HG02840 (cell line): ENCODE data around the gene GNAT2.

Source experiments
- ATAC-seq: cut with Tn5 transposase; IDR thresholded peaks from one replicate; pipeline ENCODE4 v1.9.1; 2021; ENCODE audit warnings: mild to moderate bottlenecking, moderate library complexity, moderate number of reproducible peaks; ENCODE audit not compliant: unreplicated experiment, low FRiP score

GNAT2 gene

DNA sequence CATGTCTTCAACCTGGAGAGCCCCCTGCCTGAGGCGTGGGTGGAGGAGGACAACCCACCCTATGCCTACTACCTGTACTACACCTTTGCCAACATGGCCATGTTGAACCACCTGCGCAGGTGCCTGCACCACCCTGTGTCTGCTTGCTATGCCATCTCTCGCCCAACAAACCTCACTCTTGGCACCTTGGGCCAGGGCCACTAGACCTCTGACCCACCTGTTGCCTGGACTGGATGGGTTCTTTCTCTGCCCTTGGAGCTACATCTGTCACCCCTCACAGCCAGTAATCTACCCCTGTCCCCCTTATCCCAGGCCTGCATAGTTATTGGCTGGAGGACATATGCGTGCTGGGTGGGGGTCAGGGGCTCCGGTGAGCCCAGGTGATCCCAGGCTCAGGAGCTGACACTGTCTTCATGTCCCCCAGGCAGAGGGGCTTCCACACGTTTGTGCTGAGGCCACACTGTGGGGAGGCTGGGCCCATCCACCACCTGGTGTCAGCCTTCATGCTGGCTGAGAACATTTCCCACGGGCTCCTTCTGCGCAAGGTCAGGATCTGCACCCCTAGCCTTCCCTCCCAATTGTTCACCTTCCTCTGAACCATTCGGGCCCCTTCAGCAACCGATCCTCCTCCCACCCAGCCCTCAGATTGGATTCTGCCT lies 10.1 kb upstream of the GNAT2 start:
- ATAC-seq = no peak

DNA sequence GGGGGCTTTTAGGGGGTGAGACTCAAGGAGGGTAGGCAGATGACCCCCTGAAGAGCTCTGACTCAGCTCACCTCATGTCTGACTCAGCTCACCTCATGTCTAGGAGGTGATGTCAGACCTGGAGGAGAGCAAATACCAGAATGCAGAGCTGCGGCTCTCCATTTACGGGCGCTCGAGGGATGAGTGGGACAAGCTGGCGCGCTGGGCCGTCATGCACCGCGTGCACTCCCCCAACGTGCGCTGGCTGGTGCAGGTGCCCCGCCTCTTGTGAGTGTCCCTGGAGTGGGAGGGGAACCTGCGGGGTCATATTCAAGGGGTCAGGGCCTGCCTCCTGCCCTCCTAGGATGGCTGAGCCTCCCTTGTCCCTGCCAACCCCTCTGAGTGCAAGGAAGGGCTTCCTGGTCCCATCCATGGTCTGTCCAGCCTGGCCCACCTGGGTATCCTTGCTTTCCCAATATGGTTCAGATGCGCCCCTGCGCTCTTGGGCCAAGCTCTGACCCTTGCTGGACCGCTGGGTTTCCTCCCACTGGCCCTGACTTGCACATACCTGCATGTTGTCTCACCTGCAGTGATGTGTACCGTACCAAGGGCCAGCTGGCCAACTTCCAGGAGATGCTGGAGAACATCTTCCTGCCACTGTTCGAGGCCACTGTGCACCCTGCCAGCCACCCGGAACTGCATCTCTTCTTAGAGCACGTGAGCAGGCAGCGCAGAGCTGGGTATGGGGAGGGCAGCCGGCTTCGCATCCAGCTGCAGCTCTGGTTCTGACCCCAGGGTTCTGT lies 9.3 kb upstream of the GNAT2 start:
- ATAC-seq = no peak

DNA sequence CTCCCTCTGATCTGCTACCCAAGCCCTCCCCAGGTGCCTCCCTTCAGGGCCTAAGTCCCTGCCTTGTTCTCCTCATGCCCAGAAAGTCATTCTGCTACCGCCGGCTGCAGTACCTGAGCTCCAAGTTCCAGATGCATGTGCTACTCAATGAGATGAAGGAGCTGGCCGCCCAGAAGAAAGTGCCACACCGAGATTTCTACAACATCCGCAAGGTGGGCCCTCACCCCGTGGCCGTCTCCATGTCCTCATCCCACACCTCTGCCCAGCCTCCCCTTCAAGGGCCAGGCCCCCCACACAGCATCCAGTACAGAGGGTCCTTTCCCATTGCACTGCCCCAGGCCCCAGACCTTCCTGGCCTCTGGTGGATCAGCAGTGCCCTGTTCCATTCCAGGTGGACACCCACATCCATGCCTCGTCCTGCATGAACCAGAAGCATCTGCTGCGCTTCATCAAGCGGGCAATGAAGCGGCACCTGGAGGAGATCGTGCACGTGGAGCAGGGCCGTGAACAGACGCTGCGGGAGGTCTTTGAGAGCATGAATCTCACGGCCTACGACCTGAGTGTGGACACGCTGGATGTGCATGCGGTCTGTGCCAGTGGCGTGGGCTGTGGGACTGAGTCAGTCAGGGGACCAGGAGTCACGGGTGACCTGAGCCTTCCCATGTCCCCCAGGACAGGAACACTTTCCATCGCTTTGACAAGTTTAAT lies 8.4 kb upstream of the GNAT2 start:
- ATAC-seq = no peak

DNA sequence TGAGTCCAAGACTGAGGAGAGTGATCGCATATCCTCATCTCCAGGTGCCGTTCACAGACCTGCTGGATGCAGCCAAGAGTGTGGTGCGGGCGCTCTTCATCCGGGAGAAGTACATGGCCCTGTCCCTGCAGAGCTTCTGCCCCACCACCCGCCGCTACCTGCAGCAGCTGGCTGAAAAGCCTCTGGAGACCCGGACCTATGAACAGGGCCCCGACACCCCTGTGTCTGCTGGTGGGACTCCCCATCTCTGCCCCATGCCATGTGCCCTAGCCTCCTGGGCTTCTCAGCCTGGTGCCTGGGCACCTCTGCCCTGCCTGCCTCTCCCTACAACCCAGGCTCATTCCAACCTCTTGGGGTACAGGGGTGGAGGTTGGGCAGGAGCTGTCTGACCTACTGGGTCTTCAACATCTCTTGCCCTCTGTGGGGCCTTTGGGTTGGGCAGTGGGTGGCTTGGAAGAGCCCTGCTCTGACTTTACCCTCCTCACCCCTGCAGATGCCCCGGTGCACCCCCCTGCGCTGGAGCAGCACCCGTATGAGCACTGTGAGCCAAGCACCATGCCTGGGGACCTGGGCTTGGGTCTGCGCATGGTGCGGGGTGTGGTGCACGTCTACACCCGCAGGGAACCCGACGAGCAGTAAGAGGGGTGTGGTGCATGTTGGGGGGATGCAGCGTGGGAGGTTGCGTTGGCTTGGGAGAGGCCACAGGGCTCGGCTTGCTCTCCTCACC lies 7.4 kb upstream of the GNAT2 start:
- no peak for ATAC-seq

DNA sequence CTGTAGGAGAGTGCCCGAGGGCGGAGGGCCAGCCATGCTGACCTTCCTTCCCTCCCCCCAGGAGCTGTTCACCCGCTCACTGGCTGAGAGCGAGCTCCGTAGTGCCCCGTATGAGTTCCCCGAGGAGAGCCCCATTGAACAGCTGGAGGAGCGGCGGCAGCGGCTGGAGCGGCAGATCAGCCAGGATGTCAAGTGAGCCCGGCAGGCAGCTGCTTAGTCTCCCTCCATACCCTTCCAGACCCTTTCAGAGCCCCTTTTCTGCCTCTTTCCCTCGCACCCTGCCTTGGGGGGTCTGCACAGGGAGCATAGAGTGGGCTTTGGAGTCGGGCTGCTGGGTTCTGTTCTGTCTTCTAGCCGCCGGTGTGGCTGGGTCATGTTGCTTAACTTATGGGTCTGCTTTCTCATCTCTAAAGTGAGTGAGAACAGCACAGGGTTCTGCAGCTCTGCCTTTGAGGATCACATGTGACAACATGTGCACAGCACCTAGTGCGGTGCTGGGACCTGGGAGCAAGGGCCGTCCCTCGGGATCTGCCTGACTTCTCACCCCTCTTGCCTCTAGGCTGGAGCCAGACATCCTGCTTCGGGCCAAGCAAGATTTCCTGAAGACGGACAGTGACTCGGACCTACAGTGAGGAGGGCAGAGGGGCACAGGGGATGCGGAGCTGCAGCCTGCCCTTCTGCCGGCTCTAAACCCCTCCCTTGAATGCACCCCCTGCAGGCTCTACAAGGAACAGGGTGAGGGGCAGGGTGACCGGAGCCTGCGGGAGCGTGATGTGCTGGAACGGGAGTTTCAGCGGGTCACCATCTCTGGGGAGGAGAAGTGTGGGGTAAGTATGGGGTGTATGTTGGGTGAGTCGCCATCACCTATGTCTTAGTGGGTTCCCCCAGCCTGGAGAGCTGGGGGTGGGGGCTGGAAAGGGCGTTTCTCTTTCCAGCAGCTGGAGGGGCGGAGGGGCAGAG lies 6.5 kb upstream of the GNAT2 start:
- ATAC-seq = no peak

DNA sequence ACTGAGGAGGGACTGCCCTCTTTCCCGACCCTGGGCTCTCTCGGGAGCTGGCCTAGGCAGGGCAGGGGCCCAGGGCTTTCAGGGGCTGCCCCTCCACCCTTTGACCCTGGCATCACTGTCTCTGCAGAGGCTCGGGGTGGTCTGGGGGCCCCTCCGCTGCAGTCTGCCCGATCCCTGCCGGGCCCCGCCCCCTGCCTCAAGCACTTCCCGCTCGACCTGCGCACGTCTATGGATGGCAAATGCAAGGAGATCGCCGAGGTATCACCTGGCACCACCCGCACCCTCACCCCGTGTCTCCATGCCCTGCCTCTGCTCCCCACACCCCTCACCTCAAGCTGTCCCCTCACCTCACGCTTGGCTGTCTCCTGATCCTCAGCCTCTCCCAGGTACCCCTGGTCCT lies 5.8 kb upstream of the GNAT2 start:
- ATAC-seq = no peak

DNA sequence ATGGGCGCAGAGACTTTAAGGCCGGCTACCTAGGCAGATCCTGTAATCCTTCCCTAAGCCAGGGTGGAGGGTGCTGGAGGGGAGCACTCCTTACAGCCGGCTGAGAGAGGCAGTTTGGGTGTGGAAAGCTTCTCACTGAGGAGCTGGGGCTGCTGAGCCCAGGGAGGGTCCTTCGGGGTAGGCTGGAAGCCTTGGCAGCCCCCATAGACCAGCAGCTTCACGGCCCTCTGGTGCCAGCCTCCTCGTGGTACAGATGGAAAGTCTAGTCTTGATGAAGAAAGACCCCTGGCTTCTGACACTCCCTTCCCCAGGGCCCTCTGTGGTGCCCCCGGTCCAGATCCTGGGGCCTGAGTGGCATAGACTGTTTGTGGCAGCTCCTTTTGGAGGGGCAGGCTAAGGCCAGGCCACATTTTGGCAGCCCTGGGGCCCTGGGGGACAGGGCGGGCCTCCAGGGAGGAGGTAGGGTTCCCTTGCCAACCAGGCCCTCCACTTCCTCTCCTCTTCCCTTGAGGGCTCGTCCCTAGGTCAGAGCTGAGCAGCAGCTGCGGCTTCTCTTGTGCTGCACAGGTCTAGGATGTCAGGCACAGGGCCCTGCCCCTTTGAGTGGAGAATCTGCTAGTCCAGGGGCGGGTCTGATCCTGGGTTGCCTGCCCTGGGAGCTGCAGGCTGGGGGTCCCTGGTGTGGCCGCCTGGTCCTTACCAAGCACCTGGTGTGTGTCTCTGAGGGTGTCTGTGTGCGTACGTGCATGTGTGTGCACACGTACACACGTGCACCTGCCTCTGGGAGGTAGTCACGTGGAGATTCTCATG lies 5.0 kb upstream of the GNAT2 start:
- ATAC-seq = no peak

DNA sequence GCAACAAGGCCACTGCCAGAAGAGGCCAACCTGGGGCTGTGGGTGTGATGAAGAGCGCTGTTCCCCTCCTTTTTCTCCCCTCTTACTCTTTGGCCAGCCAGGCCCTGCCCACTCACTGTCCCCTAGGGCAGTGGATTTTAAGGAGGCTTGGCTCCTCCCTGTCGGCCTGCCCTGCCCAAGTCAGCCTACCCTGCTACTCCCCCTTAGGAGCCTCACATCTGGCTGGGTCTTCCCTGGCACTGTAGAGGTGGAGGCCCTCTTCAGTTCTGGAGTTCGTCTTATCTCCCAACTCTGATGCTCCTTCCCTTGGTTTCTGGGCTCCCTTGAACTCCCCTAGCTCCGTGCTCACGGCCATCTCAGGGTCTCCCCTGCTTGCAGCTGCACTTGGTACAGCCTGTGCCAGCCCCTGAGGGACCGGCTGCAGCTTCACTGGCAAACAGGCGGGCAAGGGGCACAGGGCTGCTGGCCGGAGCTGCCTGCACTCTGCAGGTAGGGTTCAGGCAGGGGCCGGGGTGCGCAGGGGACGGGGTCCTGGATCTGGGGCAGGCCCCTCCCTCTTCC lies 4.3 kb upstream of the GNAT2 start:
- ATAC-seq = no peak

DNA sequence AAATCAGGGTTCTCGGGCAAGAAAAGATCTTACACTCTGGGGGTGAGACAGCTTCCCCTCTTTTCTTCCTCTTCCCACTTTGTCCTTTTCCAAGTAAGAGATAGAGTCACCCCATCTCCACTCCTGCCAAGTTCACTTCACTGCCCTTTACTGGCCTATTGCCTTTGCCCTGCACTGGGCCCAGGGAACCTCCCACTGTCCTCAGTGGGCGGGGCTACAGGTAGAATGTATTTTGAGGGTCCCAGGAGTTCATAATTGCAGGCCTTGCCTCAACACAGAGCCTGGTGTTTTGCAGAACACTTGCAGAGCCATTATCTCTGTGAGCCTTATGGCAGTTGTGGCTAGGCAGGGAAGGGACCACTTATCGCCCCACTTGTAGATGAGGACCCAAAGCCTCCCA lies 3.5 kb upstream of the GNAT2 start:
- no peak for ATAC-seq

DNA sequence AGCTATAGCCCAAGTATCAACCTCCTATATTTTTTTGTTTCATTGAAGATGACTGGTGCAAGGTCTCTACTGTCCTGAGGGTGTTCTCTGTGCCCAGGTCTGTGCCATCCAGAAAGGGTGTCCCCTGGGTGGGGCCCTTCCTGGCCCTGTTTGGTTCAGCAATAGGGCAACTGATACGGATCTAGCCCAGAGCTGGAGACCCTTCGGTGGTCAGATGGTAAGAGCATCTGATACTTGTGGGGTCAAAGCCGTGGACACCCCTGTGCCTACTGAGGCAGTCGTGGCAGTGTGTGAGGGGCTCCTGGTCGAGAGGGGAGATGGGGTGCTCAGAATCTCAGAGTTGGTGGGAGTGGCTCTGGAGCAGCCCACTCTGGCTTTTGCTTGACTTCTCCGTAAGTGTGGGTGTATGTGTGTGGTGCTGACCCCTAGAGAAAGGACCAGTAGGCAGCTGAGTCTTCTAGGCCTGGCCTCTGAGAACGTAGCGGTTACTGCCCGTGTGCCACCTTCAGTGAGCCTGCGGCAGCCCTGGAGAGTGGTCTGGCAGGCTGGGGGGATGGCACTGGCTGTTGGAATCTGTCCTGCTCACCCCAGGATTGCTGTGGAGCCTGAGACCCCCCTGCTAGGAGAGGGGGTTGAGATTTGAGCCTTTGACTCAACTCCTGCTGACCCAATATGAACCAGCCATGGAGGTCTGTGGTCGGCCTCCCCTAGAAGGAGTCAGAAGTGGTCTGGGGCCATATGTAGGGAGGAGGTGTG lies 2.9 kb upstream of the GNAT2 start:
- ATAC-seq = no peak

DNA sequence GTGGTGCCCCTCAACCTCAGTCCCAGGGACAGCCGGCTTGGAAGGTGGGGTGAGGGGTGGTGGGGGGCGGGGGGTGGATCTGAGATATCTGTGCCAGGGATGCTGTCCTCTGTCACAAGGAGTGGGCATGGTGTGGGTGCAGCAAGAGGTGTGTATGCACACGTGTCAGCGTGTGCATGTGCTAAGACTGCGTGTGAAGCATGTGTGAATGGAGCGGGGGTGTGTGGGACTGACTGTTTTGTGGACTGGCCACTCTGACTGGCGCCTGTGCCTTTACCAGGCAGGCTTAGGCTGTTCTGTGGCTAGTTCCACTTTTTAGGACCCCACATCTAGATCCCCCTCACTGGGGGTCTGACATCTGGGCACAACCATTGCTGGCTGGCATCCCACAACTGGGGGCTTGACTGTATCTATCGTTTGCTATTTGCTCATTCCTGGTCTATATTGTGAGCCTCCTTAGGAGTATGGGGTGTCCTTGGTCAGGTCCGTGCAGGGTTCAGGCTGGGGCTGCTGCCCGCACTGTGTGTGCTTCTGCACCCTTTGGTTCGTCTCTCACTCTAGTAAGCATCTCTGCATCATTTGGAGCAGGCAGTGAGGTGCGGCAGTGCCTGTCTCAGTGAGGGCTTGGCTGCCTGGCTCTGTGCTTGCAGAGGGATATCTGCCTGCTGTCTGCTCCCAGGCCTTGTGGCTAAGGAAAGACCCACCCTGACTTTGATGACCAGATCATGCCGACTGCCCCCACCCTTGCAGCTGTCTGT lies 2.1 kb upstream of the GNAT2 start:
- no peak for ATAC-seq

DNA sequence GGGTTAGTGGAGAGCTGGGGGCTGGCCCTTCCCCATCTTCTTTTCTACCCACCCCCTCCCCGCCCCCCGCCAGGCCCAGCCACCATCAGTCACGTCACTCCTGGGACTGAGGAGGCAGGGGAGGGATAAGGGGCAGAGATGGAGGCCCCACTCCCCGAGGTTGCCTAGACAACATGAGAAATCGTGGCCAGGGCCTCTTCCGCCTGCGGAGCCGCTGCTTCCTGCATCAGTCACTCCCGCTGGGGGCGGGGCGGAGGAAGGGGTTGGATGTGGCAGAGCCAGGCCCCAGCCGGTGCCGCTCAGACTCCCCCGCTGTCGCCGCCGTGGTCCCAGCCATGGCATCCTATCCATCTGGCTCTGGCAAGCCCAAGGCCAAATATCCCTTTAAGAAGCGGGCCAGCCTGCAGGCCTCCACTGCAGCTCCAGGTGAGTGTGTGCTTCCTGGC lies 1.4 kb upstream of the GNAT2 start:
- peak; percentile 60 for ATAC-seq

DNA sequence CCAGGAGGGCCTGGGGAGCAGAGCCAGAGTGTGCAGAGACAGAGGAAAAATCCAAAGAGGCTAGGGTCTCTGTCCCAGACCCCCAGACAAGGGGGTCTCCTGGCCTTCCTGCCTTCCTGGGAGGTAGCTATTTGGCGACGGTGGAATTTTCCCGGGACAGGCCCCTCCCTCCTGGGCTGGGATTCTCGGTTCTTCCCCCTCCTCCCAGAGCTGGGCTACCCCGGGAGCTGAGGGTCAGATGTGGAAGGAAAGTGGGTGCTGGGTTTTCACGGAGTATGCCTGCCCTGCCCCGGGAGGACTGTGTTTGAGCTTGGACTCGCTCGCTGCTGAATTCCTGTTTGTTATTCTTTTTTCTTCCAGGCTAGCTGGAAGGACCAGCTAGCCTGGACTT lies 980 bp upstream of the GNAT2 start:
- ATAC-seq = no peak

DNA sequence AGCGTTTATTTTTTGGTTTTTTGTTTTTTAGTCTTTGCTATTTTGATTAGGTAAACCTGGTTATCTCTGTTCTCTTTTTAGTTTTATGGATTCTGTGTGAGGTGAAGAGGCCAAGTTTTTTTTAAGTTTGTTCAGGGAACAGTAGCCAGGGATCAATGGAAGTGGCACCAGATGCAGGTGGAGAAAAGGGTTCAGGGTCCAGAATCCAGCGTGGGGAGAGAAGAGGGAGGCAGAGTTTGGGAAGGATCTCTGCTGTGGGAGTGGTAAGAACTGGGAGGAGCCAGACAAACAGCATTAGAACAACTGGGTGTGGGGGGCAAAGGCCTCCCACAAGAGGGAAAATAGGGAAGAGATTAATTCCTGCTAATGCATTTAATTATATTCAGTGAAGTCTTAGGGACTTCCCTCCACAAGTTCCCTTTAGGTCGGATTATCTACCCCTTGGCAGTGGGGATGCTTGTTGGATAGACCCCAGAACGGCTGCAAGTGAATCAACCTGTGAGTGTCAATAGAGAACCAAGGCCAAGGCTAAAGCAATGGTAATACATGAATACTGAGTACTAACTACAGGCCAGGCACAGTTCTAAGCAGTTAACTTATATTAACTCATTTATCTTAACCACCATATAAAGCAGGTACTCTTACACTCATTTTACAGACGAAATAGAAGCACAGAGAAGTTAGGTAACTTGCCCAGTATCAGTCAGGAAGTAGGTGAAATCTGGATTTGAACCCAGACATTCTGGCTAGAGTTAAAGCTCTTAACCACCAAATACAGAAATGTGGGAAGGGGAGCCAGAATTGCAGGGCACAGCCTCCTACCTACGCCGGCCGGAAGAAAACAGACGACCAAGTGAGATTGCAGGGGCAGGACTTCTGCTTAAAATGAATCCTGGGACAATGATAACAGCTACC lies 498 bp downstream of the GNAT2 start:
- ATAC-seq = no peak

DNA sequence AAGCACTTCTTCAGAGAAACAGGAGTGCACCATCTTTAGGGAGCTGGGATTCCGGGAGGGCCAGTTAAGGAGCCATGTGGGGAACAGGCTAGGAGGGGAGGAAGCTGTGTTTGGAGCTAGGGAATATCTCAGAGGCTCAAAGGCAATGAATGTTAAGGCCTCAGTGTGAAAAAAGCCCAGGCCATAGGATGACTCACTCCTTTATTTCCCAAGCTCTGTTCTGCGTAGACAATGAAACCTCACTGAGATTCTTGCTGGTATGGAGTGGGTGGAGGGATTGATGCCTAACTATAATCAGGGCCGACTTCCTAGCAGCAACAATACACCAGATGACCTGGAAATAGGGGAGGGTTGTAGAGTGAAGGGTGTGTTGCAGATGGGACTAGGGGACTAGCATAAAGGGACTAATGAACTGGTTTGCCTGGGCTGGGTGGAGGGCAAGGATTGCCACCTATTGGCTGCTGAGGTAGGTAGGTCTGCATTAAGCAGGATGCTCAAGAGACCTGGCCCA lies 2.1 kb downstream of the GNAT2 start:
- no peak for ATAC-seq

DNA sequence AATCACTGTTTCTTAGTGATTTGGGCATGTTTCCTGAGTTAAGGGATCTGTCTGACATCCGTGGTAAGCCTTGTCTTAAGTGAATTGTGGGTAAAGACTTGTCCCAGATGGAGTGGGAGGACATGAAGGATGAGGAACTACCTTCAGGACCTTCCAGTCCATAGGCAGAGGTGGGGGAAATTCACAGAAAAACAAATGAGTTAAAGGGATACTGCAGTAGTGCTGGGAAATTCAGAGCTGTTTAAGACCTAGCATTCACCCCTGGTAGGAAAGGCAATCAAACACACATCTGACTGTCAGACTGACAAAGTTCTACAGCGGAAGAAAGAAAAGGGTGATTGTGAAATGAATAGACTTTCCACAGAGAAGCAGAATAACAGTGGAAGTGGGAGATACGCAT lies 3.0 kb downstream of the GNAT2 start:
- ATAC-seq = no peak
